Measurements from ENCODE around the gene DIP2A.
"Not testable (repeated sequence)": the region's sequence is repeated elsewhere in the genome, so short reads cannot be mapped to it uniquely, and the experiment has no call there.

The DIP2A gene

GRCh38 chr21:46448855-46449254 lies 9.8 kb upstream of the DIP2A start:
- H2BK120ac ChIP-seq (ENCODE audit: insufficient read depth, low read length, poor library complexity); H4K12ac ChIP-seq (ENCODE audit: low read depth, low read length); H4K91ac ChIP-seq (ENCODE audit: low read depth, low read length); H2AFZ ChIP-seq (ENCODE audit: insufficient read depth, low read length, poor library complexity); H3K14ac ChIP-seq (ENCODE audit: low read length); H4K8ac ChIP-seq (ENCODE audit: low read depth, low read length); H3K27me3 ChIP-seq (ENCODE audit: insufficient read depth, low read length); H3K4me1 ChIP-seq (ENCODE audit: control insufficient read depth in 1 of 2, insufficient read depth in 2 of 2, low read length in 2 of 2); H2BK5ac ChIP-seq (ENCODE audit: low read depth, low read length, poor library complexity); DNase-seq; H3K79me2 ChIP-seq (ENCODE audit: control insufficient read depth, insufficient read depth, low read length, poor library complexity); H3K9ac ChIP-seq (ENCODE audit: low read length); H3K4me2 ChIP-seq (ENCODE audit: low read length); H3K23ac ChIP-seq (ENCODE audit: low read length); H3K4me3 ChIP-seq (ENCODE audit: low read depth, low read length); H3K9me3 ChIP-seq (ENCODE audit: insufficient read depth, low read depth, low read length); H3K27ac ChIP-seq (ENCODE audit: low read depth, low read length); H2BK12ac ChIP-seq (ENCODE audit: low read length); H3K4ac ChIP-seq (ENCODE audit: low read depth, low read length); H2AK5ac ChIP-seq (ENCODE audit: low read length); H3K18ac ChIP-seq (ENCODE audit: low read length); H3K79me1 ChIP-seq (ENCODE audit: low read length): not testable (repeated sequence)
- H3K36me3 ChIP-seq (ENCODE audit: control insufficient read depth in 1 of 2, insufficient read depth in 2 of 2, low read length in 2 of 2) = peaks cover 9 to 14% of the 10 kb centered on the region in 2 experiments
- no CpG with 5 or more reads among the region's 6 CpGs for WGBS (ENCODE audit: extremely low coverage, insufficient coverage, insufficient read length)

- H2BK5ac ChIP-seq (ENCODE audit: low read depth, low read length, poor library complexity) = no peak overlapping the region
- no peaks in the 10 kb centered on the region for H3K27me3 ChIP-seq (ENCODE audit: insufficient read depth, low read length)
- peaks cover under 1% of the 10 kb centered on the region for H3K79me1 ChIP-seq (ENCODE audit: low read length)
- no peak overlapping the region for H3K14ac ChIP-seq (ENCODE audit: low read length)
- no peak overlapping the region for H3K27ac ChIP-seq (ENCODE audit: low read depth, low read length)
- no peak overlapping the region for H3K18ac ChIP-seq (ENCODE audit: low read length)
- no CpG with 5 or more reads among the region's 5 CpGs for WGBS (ENCODE audit: extremely low coverage, insufficient coverage, insufficient read length)
- H2BK12ac ChIP-seq (ENCODE audit: low read length) = no peak overlapping the region
- H3K4me1 ChIP-seq (ENCODE audit: control insufficient read depth in 1 of 2, insufficient read depth in 2 of 2, low read length in 2 of 2) = peaks cover 3 to 4% of the 10 kb centered on the region in 2 experiments
- no peak overlapping the region for H2BK120ac ChIP-seq (ENCODE audit: insufficient read depth, low read length, poor library complexity)
- no peak overlapping the region for H4K8ac ChIP-seq (ENCODE audit: low read depth, low read length)
- no peak overlapping the region for H3K23ac ChIP-seq (ENCODE audit: low read length)
- no peak for DNase-seq
- no peak overlapping the region for H3K4ac ChIP-seq (ENCODE audit: low read depth, low read length)
- peaks cover 3% of the 10 kb centered on the region for H3K9me3 ChIP-seq (ENCODE audit: insufficient read depth, low read depth, low read length)
- no peak overlapping the region for H2AK5ac ChIP-seq (ENCODE audit: low read length)
- peaks cover 0 to 5% of the 10 kb centered on the region in 2 experiments for H3K36me3 ChIP-seq (ENCODE audit: control insufficient read depth in 1 of 2, insufficient read depth in 2 of 2, low read length in 2 of 2)
- H3K79me2 ChIP-seq (ENCODE audit: control insufficient read depth, insufficient read depth, low read length, poor library complexity) = no peaks in the 10 kb centered on the region
- no peak overlapping the region for H3K4me3 ChIP-seq (ENCODE audit: low read depth, low read length)
- no peak overlapping the region for H4K91ac ChIP-seq (ENCODE audit: low read depth, low read length)
- no peak overlapping the region for H4K12ac ChIP-seq (ENCODE audit: low read depth, low read length)
- no peak overlapping the region for H3K9ac ChIP-seq (ENCODE audit: low read length)
- no peak overlapping the region for H2AFZ ChIP-seq (ENCODE audit: insufficient read depth, low read length, poor library complexity)
- no peak overlapping the region for H3K4me2 ChIP-seq (ENCODE audit: low read length)
Observed at GRCh38 chr21:46452710-46453109, 6.0 kb upstream of the DIP2A start.

- H3K36me3 ChIP-seq (ENCODE audit: control insufficient read depth in 1 of 2, insufficient read depth in 2 of 2, low read length in 2 of 2) = peaks cover 0 to 2% of the 10 kb centered on the region in 2 experiments
- WGBS (ENCODE audit: extremely low coverage, insufficient coverage, insufficient read length) = no CpG with 5 or more reads among the region's 3 CpGs
Observed at GRCh38 chr21:46454142-46454541, 4.5 kb upstream of the DIP2A start.

GRCh38 chr21:46454634-46455390 lies 3.9 kb upstream of the DIP2A start:
- Histone ChIP-seq H3K4ac (ENCODE audit: low read depth, low read length) (no peak overlapping the region), H2BK12ac (ENCODE audit: low read length) (no peak overlapping the region), H3K14ac (ENCODE audit: low read length) (no peak overlapping the region), H3K27ac (ENCODE audit: low read depth, low read length) (no peak overlapping the region), H2AFZ (ENCODE audit: insufficient read depth, low read length, poor library complexity) (no peak overlapping the region), H3K4me2 (ENCODE audit: low read length) (no peak overlapping the region), H3K9ac (ENCODE audit: low read length) (no peak overlapping the region), H3K23ac (ENCODE audit: low read length) (no peak overlapping the region), H3K79me1 (ENCODE audit: low read length) (peaks cover 11% of the 10 kb centered on the region), H2BK120ac (ENCODE audit: insufficient read depth, low read length, poor library complexity) (no peak overlapping the region), H3K18ac (ENCODE audit: low read length) (no peak overlapping the region), H3K27me3 (ENCODE audit: insufficient read depth, low read length) (no peaks in the 10 kb centered on the region), H4K8ac (ENCODE audit: low read depth, low read length) (no peak overlapping the region), H4K12ac (ENCODE audit: low read depth, low read length) (no peak overlapping the region), H3K4me1 (ENCODE audit: control insufficient read depth in 1 of 2, insufficient read depth in 2 of 2, low read length in 2 of 2) (peaks cover 8 to 9% of the 10 kb centered on the region in 2 experiments), H3K9me3 (ENCODE audit: insufficient read depth, low read depth, low read length) (peaks cover 3% of the 10 kb centered on the region), H3K36me3 (ENCODE audit: control insufficient read depth in 1 of 2, insufficient read depth in 2 of 2, low read length in 2 of 2) (peaks cover 0 to 2% of the 10 kb centered on the region in 2 experiments), H3K79me2 (ENCODE audit: control insufficient read depth, insufficient read depth, low read length, poor library complexity) (peaks cover 14% of the 10 kb centered on the region), H2AK5ac (ENCODE audit: low read length) (no peak overlapping the region), H3K4me3 (ENCODE audit: low read depth, low read length) (no peak overlapping the region), H2BK5ac (ENCODE audit: low read depth, low read length, poor library complexity) (no peak overlapping the region), H4K91ac (ENCODE audit: low read depth, low read length) (no peak overlapping the region)
- no peak for DNase-seq
- WGBS (ENCODE audit: extremely low coverage, insufficient coverage, insufficient read length) = no CpG with 5 or more reads among the region's 4 CpGs

More at GRCh38 chr21:46454142-46454541, 4.5 kb upstream of the DIP2A start:
- H3K4me3 ChIP-seq (ENCODE audit: low read depth, low read length) = no peak overlapping the region
- H3K4me1 ChIP-seq (ENCODE audit: control insufficient read depth in 1 of 2, insufficient read depth in 2 of 2, low read length in 2 of 2) = peaks cover 5 to 7% of the 10 kb centered on the region in 2 experiments
- H3K9me3 ChIP-seq (ENCODE audit: insufficient read depth, low read depth, low read length) = peaks cover 3% of the 10 kb centered on the region
- H2AK5ac ChIP-seq (ENCODE audit: low read length) = no peak overlapping the region
- H2BK120ac ChIP-seq (ENCODE audit: insufficient read depth, low read length, poor library complexity) = no peak overlapping the region
- no peak overlapping the region for H2BK5ac ChIP-seq (ENCODE audit: low read depth, low read length, poor library complexity)
- H4K91ac ChIP-seq (ENCODE audit: low read depth, low read length) = no peak overlapping the region
- H4K12ac ChIP-seq (ENCODE audit: low read depth, low read length) = no peak overlapping the region
- H3K4ac ChIP-seq (ENCODE audit: low read depth, low read length) = no peak overlapping the region
- peaks cover 11% of the 10 kb centered on the region for H3K79me1 ChIP-seq (ENCODE audit: low read length)
- H2AFZ ChIP-seq (ENCODE audit: insufficient read depth, low read length, poor library complexity) = no peak overlapping the region
- no peak overlapping the region for H2BK12ac ChIP-seq (ENCODE audit: low read length)
- H3K27me3 ChIP-seq (ENCODE audit: insufficient read depth, low read length) = no peaks in the 10 kb centered on the region
- H3K23ac ChIP-seq (ENCODE audit: low read length) = no peak overlapping the region
- no peak overlapping the region for H4K8ac ChIP-seq (ENCODE audit: low read depth, low read length)
- no peak overlapping the region for H3K4me2 ChIP-seq (ENCODE audit: low read length)
- no peak overlapping the region for H3K9ac ChIP-seq (ENCODE audit: low read length)
- H3K18ac ChIP-seq (ENCODE audit: low read length) = no peak overlapping the region
- H3K14ac ChIP-seq (ENCODE audit: low read length) = no peak overlapping the region
- H3K79me2 ChIP-seq (ENCODE audit: control insufficient read depth, insufficient read depth, low read length, poor library complexity) = peaks cover 9% of the 10 kb centered on the region
- H3K27ac ChIP-seq (ENCODE audit: low read depth, low read length) = no peak overlapping the region
- no peak for DNase-seq

Measured in trophoblast cell (in vitro differentiated cells and primary cell).